DMS53 treated with DMSO at 0.1 percent for 48 hours (cell line): ENCODE data around the gene EXT2.

Experiments
- DNase-seq: peaks from one replicate; lab custom pipeline; 2025; ENCODE audit not compliant: unreplicated experiment; lab: John Stamatoyannopoulos, UW

The EXT2 gene

GRCh38 chr11:44263738-44264437, 168.4 kb downstream of the EXT2 start:
- DNase-seq: no peak

GRCh38 chr11:44264438-44264749, 168.9 kb downstream of the EXT2 start:
- DNase-seq: no peak

GRCh38 chr11:44264761-44265160, 169.3 kb downstream of the EXT2 start:
- no peak for DNase-seq

GRCh38 chr11:44266056-44266780, 170.7 kb downstream of the EXT2 start:
- no peak for DNase-seq

- DNase-seq: no peak
Measured at GRCh38 chr11:44267006-44267749, 171.7 kb downstream of the EXT2 start.

GRCh38 chr11:44267750-44268613, 172.5 kb downstream of the EXT2 start:
- no peak for DNase-seq

GRCh38 chr11:44268614-44269080, 173.2 kb downstream of the EXT2 start:
- DNase-seq: no peak

- DNase-seq: no peak
Measured at GRCh38 chr11:44269369-44270351, 174.2 kb downstream of the EXT2 start.

GRCh38 chr11:44270403-44271273, 175.2 kb downstream of the EXT2 start:
- no peak for DNase-seq

GRCh38 chr11:44271286-44271685, 175.8 kb downstream of the EXT2 start:
- DNase-seq: no peak

- DNase-seq: no peak
Measured at GRCh38 chr11:44274404-44274803, 178.9 kb downstream of the EXT2 start.

GRCh38 chr11:44275241-44275640, 179.8 kb downstream of the EXT2 start:
- no peak for DNase-seq

- DNase-seq: no peak
Measured at GRCh38 chr11:44275961-44276550, 180.6 kb downstream of the EXT2 start.

GRCh38 chr11:44277196-44278090, 182.0 kb downstream of the EXT2 start:
- DNase-seq: no peak

- DNase-seq: no peak
Measured at GRCh38 chr11:44279483-44279882, 184.0 kb downstream of the EXT2 start.

- no peak for DNase-seq
Measured at GRCh38 chr11:44280257-44280656, 184.8 kb downstream of the EXT2 start.

GRCh38 chr11:44281151-44281550, 185.7 kb downstream of the EXT2 start:
- no peak for DNase-seq

GRCh38 chr11:44282620-44283019, 187.1 kb downstream of the EXT2 start:
- DNase-seq: no peak
